Measurements from ENCODE around the gene ADGRD1.
"Not testable (repeated sequence)": the region's sequence is repeated elsewhere in the genome, so short reads cannot be mapped to it uniquely, and the experiment has no call there.

DNA sequence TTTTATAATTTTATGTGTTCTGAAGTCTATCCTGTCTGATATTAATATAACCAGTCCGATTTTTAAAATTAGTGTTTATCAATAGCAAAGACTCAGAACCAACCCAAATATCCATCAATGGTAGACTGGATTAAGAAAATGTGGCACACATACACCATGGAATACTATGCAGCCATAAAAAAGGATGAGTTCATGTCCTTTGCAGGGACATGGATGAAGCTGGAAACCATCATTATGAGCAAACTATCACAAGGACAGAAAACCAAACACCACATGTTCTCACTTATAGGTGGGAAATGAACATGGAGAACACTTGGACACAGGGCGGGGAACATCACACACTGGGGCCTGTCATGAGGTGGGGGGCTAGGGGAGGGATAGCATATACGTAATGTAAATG lies 16.2 kb upstream of the ADGRD1 start:
- not testable (repeated sequence) for TF ChIP-seq CTCF (IDR thresholded peaks at IDR 0.05); EP300 (IDR thresholded peaks at IDR 0.05; ENCODE audit: low read depth)
